GM12873 (cell line): ENCODE measurements around the gene AKAP13.

Experiments used
- CTCF ChIP-seq: IDR thresholded peaks from 2 replicates; pipeline ENCODE4 v1.5.1; 2012; ENCODE audit warnings: low read depth, mild to moderate bottlenecking, moderate library complexity, low read length, control low read depth; ENCODE audit not compliant: insufficient read depth; ENCODE audit errors: missing control alignments

AKAP13 gene

GRCh38 chr15:85445361-85445760 lies 65.0 kb downstream of the AKAP13 start:
- no peak for TF ChIP-seq CTCF

GRCh38 chr15:85451099-85451700 lies 70.8 kb downstream of the AKAP13 start:
- TF ChIP-seq CTCF: no peak

GRCh38 chr15:85452436-85452835 lies 72.0 kb downstream of the AKAP13 start:
- no peak for TF ChIP-seq CTCF

GRCh38 chr15:85453144-85453872 lies 72.9 kb downstream of the AKAP13 start:
- peak; percentile 25 for TF ChIP-seq CTCF

GRCh38 chr15:85454403-85454802 lies 74.0 kb downstream of the AKAP13 start:
- no peak for TF ChIP-seq CTCF

GRCh38 chr15:85455891-85456290 lies 75.5 kb downstream of the AKAP13 start:
- TF ChIP-seq CTCF: no peak

GRCh38 chr15:85456798-85457197 lies 76.4 kb downstream of the AKAP13 start:
- TF ChIP-seq CTCF: no peak
